Sigmoid colon (tissue), 4 donors: ENCODE measurements around the gene SPTBN1.

Experiments
- CTCF ChIP-seq, 4 experiments: fragments of 450-650 bp in 3 of 4; fragments of 200-600 bp in 1 of 4; IDR thresholded peaks; one replicate each; pipeline ENCODE4 v1.5.1; 2016 to 2019; ENCODE audit warnings: antibody characterized with exemption in 4 of 4, mild to moderate bottlenecking in 3 of 4, moderate library complexity in 2 of 4
- EP300 ChIP-seq, 4 donors: sonication (generic); formaldehyde crosslinking; IDR thresholded peaks; one replicate each; pipeline ENCODE4 v1.6.1; 2017; ENCODE audit warnings: antibody characterized with exemption in 4 of 4
- POLR2A ChIP-seq, 2 donors: fragments of 450-650 bp; IDR thresholded peaks; one replicate each; pipeline ENCODE4 v1.6.1; 2016; ENCODE audit warnings: antibody characterized with exemption in 2 of 2, mild to moderate bottlenecking in 2 of 2, moderate library complexity in 2 of 2
- POLR2AphosphoS5 ChIP-seq, 4 donors: sonication (generic); formaldehyde crosslinking; IDR thresholded peaks; one replicate each; pipeline ENCODE4 v1.6.1; 2017; ENCODE audit warnings: antibody characterized with exemption in 4 of 4

- TF ChIP-seq CTCF (IDR thresholded peaks at IDR 0.05) (no peak), POLR2A (IDR thresholded peaks at IDR 0.05) (no peak), EP300 (IDR thresholded peaks at IDR 0.05) (no peak), POLR2AphosphoS5 (IDR thresholded peaks at IDR 0.05) (no peak)
Measured at GRCh38 chr2:54569745-54570301, 113.7 kb downstream of the SPTBN1 start.
